Esophagus squamous epithelium (tissue), 5 donors: Measurements from ENCODE around the gene TMEM248. TPM values are rescaled to one million over a fixed set of nuclear protein-coding genes. Genes with fewer than 3 reads are reported as not detected.
A peak's percentile ranks its signal among the peaks of the same experiment; 100 is the strongest.
"Not testable (repeated sequence)": the region's sequence is repeated elsewhere in the genome, so short reads cannot be mapped to it uniquely, and the experiment has no call there.

Experiments
- DNase-seq: peaks from one replicate; lab custom pipeline; 2025; lab: John Stamatoyannopoulos, UW
- H3K27ac ChIP-seq, 4 donors: fragments of 200-600 bp; sonication (generic); one replicate each; pipeline ENCODE4 v1.5.1; 2016 to 2019; ENCODE audit warnings: mild to moderate bottlenecking in 1 of 4
- H3K27me3 ChIP-seq, 4 donors: fragments of 200-600 bp; sonication (generic); 1 replicate in 3 of 4; 2 replicates in 1 of 4; pipeline versions ENCODE4 v1.5.1 to v1.6.0; 2017 to 2021; ENCODE audit warnings: antibody characterized with exemption in 1 of 4
- H3K36me3 ChIP-seq, 3 donors: fragments of 200-600 bp; sonication (generic); one replicate each; pipeline ENCODE4 v1.5.1; 2016 to 2019
- H3K4me1 ChIP-seq, 3 donors: fragments of 200-600 bp; sonication (generic); one replicate each; pipeline ENCODE4 v1.5.1; 2017 to 2019
- H3K4me3 ChIP-seq, 4 donors: fragments of 200-600 bp; sonication (generic); 1 replicate in 3 of 4; 2 replicates in 1 of 4; pipeline ENCODE4 v1.5.1; 2016 to 2019; ENCODE audit warnings: mild to moderate bottlenecking in 2 of 4, moderate library complexity in 1 of 4
- H3K9me3 ChIP-seq, 3 donors: fragments of 200-600 bp; sonication (generic); one replicate each; pipeline ENCODE4 v1.5.1; 2016 to 2019
- CTCF ChIP-seq, 6 experiments: fragments of 450-650 bp in 4 of 6; fragments of 200-600 bp in 2 of 6; sonication (generic) in 2 of 6; IDR thresholded peaks; one replicate each; pipeline ENCODE4 v1.5.1; 2016 to 2019; ENCODE audit warnings: antibody characterized with exemption in 6 of 6, mild to moderate bottlenecking in 4 of 6, moderate library complexity in 4 of 6
- POLR2A ChIP-seq, 4 donors: fragments of 450-650 bp; IDR thresholded peaks; one replicate each; pipeline ENCODE4 v1.6.1; 2017; ENCODE audit warnings: antibody characterized with exemption in 4 of 4, mild to moderate bottlenecking in 4 of 4, moderate library complexity in 3 of 4
- WGBS, 2 donors: methylation state at CpG; one replicate each; pipeline ENCODE4 v1.1.5; 2018; 5-methylcytosine and 5-hydroxymethylcytosine counted together
- intact Hi-C: fragments of 100-400 bp; cut with DNase I; formaldehyde crosslinking; loops from one replicate; pipeline ENCODE4 v1.15.0; 2022
- total RNA-seq, 4 donors: library from RNA; depleted of rRNA; stranded (reverse); fragments of >200 nt; gene quantifications; one replicate each; pipeline ENCODE4 v1.1.0, GENCODE V29; 2016
- donor health status: DM: yes; HTN: yes; CAD: no.

Gene TMEM248
- total RNA-seq, 4 donors from 2014 or later, result 42.3 to 84.1 (median 56.4) TPM

- H3K27ac ChIP-seq, result peak overlapping the region; percentile 99 to 100 (median 100)
- H3K4me3 ChIP-seq, result peak overlapping the region; percentile 88 to 91 (median 90)
- peak; percentile 7 for DNase-seq
- WGBS, 2 donors, result 0 to 4% methylated on average over 4 of the region's 9 CpGs
- H3K27me3 ChIP-seq, H3K9me3 ChIP-seq, intact Hi-C loops: not testable (repeated sequence)
- peaks cover 0 to 41% (median 16%) of the 10 kb centered on the region in 3 donors for H3K4me1 ChIP-seq
- H3K36me3 ChIP-seq, result peaks cover 11 to 54% (median 29%) of the 10 kb centered on the region in 3 donors
- TF ChIP-seq POLR2A (IDR thresholded peaks at IDR 0.05), result peak in 3 of 4 donors; percentile 49 to 56 (median 53)
- TF ChIP-seq CTCF (IDR thresholded peaks at IDR 0.05), result peak in 2 of 6 experiments; percentile 35 to 37
Observed at GRCh38 chr7:66994691-66995049, 73.6 kb downstream of the TMEM248 start.

GRCh38 chr7:66995050-66995776 is 74.2 kb downstream of the TMEM248 start, which contains the start of gene SBDS:
SBDS (minus strand) TSS chr7:66995586; CDS start chr7:66995417, 169 bp downstream.
- H3K4me3 ChIP-seq, result peak within 1 kb of the TSS; percentile 88 to 91 (median 90)
- TF ChIP-seq POLR2A (IDR thresholded peaks at IDR 0.05) (peak in 3 of 4 donors; percentile 94 to 99 (median 99)), CTCF (IDR thresholded peaks at IDR 0.05) (peak in 1 of 6 experiments; percentile 16)
- WGBS, 2 donors, result 0% methylated on average over 13 to 51 of the region's 59 CpGs
- H3K27me3 ChIP-seq, intact Hi-C loops, H3K9me3 ChIP-seq: not testable (repeated sequence)
- H3K27ac ChIP-seq, result peak within 1 kb of the TSS; percentile 99 to 100 (median 100)
- peaks cover 0 to 41% (median 16%) of the 10 kb centered on the region in 3 donors for H3K4me1 ChIP-seq
- peak; percentile 70 for DNase-seq
- H3K36me3 ChIP-seq, result peaks cover 11 to 54% (median 25%) of the 10 kb centered on the region in 3 donors

GRCh38 chr7:66996444-66997191 is 75.6 kb downstream of the TMEM248 start, which contains the start of gene TYW1:
TYW1 (plus strand) TSS chr7:66996833; CDS start chr7:66996979, 146 bp downstream.
- H3K9me3 ChIP-seq, H3K27me3 ChIP-seq, intact Hi-C loops: not testable (repeated sequence)
- Histone ChIP-seq H3K27ac (peak within 1 kb of the TSS; percentile 81 to 100 (median 95)), H3K36me3 (peaks cover 8 to 51% (median 16%) of the 10 kb centered on the region in 3 donors), H3K4me1 (peaks cover 0 to 39% (median 16%) of the 10 kb centered on the region in 3 donors), H3K4me3 (peak within 1 kb of the TSS; percentile 88 to 91 (median 90))
- TF ChIP-seq POLR2A (IDR thresholded peaks at IDR 0.05), result peak in 2 of 4 donors; percentile 57 to 68
- DNase-seq, result peak; percentile 91
- 0% methylated on average over 19 of the region's 44 CpGs for WGBS, 2 donors

GRCh38 chr7:67000601-67001258 is 79.7 kb downstream of the TMEM248 start:
- H3K4me1 ChIP-seq, result peaks cover 0 to 11% (median 7%) of the 10 kb centered on the region in 3 donors
- peak in 2 of 6 experiments; percentile 28 to 37 for TF ChIP-seq CTCF (IDR thresholded peaks at IDR 0.05)
- H3K27ac ChIP-seq, H3K4me3 ChIP-seq, H3K9me3 ChIP-seq, intact Hi-C loops, DNase-seq, H3K27me3 ChIP-seq: not testable (repeated sequence)
- H3K36me3 ChIP-seq, result peaks cover 0 to 46% (median 0%) of the 10 kb centered on the region in 3 donors
- 41 to 56% methylated on average over 3 to 4 of the region's 5 CpGs for WGBS, 2 donors

- H3K4me1 ChIP-seq, H3K27ac ChIP-seq, H3K4me3 ChIP-seq, intact Hi-C loops, H3K9me3 ChIP-seq, DNase-seq, H3K27me3 ChIP-seq: not testable (repeated sequence)
- WGBS, 2 donors, result 83 to 92% methylated on average over 1 to 2 of the region's 2 CpGs
- H3K36me3 ChIP-seq, result peaks cover 0 to 70% (median 0%) of the 10 kb centered on the region in 3 donors
Observed at GRCh38 chr7:67004145-67004544, 83.1 kb downstream of the TMEM248 start.
